Glomerular visceral epithelial cell (primary cell): ENCODE results near the gene PAIP2.
"Not testable (repeated sequence)": the region's sequence is repeated elsewhere in the genome, so short reads cannot be mapped to it uniquely, and the experiment has no call there.

Source experiments
- DNase-seq: peaks from one replicate; pipeline ENCODE4 v3.0.0-alpha.2; 2016; ENCODE audit errors: extremely low spot score

Gene PAIP2

DNA sequence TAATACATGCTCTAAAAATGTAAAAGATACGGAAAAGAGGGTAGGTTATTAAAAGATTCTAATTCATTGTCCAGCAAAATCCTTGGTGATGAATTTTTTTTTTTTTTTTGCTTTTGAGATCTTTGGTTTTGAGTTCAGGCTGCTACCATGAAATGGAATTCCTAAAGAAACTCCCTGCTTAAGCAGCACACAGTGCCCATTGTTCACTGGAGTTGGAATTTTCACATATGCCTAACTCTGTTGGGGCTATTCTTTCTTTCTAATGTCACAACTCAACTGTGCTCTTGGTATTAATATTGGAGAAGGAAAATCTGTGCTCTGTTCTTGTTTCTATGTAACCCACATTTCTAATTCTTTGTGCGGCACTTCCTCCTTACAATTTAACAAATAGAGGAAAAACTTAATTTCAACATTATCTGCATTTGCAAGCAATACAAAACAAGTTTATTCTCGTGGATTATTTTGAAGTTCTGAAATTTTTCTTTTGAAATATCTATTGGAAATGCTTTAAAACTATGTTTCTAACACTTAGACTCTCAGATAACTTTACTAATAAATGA lies 26.5 kb upstream of the PAIP2 start:
- no peak for DNase-seq

DNA sequence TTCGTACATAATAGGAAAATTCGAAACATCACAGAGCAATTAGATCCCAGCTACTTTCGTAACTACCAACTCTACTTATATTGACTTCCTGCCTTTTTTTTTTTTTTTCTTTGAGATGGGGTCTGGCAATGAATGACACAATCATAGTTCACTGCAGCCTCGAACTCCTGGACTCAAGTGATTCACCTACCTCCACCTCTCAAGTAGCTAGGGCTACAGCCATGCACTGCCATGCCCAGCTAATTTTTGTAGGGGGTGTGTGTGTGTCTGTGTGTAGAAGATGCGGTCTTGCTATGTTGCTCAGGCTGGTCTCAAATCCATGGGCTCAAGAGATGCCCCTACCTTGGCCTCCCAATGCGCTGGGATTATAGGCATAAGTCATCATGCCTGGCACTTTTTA lies 5.8 kb upstream of the PAIP2 start:
- no peak for DNase-seq

DNA sequence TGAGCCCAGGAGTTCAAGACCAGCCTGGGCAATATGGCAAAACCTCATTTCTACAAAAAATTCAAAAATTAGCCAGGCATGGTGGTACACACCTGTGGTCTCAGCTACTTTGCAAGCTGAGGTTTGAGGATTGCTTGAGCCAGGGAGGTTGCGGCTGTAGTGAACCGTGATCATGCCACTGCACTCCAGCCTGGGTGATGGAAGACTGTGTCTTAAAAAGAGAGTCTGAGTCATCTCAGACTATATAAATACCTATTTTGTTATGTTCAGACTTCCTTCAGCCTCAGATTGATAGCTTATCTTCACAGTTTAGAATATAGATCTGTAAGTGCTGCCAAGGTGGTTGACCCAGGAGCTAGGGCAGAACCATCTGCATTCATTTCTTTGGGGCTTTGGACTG lies 1.6 kb upstream of the PAIP2 start:
- DNase-seq = no peak

DNA sequence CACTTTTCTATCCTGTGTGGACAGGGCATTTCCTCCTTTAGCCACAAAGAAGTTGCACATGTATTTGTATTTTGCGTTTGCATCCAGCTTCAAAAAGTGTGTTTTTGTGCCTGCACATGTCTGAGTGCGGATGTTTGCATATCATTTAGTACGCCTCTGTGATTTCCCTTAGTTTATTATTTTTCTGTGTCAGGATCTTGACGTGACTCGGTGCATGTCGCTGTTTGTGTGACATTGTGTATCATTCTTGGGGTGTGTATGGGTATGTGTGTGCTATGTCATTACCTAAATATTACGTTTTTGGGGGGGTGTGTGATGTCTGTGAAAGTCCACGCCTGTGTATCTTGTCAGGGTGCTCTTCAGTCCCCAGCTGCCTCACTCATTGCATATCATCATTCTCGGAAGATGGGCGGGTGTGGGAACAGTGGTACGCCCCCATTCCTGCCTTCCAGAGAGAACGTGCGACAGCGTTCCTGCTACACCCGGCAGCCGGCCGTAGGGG lies 416 bp upstream of the PAIP2 start:
- no peak for DNase-seq

DNA sequence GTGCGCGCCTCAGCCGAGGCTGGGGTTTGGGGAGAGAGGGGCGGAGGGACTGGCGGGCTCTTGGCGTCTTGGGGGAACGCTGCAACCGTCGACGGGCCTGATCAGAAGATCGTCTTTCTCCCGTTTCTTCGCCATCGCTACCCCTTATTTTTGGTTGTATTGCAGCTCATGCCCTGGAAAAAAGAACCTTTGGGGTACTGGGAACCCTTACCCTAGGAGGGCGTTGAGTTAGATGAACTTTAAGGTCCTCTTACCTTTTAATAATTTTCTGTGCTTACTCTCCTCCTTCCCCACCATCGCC lies 719 bp downstream of the PAIP2 start:
- DNase-seq = no peak

DNA sequence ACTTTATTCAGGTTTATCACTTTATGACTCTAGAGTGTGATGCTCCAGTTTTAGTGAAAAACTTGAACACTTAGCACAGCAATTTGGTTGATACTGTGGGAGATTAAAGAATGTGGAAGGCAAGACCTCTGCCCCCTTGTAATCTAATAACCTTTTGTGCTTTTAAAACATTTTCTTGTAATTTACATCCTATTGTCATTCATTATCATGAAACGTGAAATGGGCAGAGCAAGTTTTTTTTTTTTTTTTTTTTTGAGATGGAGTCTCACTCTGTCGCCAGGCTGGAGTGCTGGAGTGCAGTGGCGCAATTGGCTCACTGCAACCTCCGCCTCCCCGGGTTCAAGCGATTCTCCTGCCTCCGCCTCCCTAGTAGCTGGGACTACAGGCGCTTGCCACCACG lies 1.8 kb downstream of the PAIP2 start:
- no peak for DNase-seq

DNA sequence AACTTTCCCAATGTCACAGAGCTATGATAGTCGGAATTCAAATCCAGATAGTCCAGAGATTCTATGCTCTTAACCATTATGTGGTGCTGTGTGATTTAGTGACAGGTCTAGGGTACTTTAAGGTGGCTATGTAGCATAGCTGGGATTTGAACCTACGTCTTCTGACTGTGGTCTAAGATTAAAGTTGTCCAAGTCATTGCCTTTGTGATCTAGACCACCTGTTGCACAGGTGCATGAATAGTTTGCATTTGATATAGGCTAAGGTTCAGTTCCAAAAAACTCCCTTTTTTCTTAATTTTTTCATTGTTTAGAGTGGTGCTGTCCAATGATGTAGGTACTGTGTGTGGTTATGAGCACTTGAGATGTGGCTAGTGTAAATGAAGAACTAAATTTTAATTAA lies 2.5 kb downstream of the PAIP2 start:
- DNase-seq = no peak

DNA sequence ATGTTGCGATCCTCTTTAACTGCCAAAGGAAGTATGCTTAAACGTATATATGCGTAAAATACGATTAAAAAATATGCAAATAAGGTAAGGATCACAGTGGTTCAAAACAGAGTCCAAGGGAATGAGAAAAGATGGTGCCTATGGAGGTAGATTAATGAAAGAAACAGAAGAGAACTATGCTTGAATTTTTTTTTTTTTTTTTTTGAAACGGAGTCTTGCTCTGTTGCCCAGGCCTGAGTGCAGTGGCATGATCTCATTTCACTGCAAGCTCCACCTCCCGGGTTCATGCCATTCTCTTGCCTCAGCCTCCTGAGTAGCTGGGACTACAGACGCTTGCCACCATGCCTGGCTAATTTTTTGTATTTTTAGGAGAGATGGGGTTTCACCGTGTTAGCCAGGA lies 3.8 kb downstream of the PAIP2 start:
- DNase-seq = not testable (repeated sequence)

DNA sequence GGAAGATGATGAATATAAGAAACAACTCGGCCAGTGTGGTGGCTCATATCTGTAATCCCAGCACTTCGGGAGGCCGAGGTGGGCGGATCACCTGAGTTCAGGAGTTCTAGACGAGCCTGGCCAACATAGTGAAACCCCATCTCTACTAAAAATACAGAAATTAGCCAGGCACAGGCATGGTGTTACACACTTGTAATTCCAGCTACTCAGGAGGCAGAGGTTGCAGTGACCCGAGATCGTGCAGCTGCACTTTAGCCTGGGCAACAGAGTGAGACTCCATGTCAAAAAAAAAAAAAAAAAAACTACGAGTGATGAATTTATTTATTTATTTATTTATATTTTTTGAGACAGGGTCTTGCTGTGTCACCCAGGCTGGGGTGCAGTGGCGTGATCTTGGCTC lies 6.2 kb downstream of the PAIP2 start:
- DNase-seq = not testable (repeated sequence)

DNA sequence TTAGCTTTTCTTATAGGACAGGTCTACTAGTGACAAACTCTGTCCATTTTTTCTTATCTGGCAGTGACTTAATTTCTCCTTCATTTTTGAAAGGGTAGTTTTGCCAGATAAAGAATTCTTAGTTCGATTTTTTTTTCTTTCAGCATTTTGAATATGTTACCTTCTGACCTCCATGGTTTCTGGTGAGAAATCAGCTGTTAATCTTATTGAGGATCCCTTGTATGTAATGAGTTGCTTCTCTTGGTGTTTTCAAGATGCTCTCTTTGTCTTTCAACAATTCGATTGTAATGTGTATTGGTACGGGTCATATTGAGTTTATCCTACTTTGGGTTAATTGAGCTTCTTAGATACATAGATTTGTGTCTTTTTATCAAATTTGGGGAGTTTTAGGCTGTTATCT lies 12.5 kb downstream of the PAIP2 start:
- DNase-seq = no peak

DNA sequence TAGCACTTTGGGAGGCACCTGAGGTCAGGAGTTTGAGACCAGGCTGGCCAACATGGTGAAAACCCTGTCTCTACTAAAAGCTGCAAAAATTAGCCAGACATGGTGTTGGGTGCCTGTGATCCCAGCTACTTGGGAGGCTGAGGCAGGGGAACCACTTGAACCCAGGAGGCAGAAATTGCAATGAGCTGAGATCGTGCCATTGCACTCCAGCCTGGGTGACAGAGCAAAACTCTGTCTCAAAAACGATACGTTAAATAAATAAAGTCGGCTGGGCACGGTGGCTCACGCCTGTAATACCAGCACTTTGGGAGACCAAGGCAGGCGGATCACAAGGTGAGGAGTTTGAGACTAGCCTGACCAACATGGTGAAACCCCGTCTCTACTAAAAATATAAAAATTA lies 14.2 kb downstream of the PAIP2 start:
- not testable (repeated sequence) for DNase-seq

DNA sequence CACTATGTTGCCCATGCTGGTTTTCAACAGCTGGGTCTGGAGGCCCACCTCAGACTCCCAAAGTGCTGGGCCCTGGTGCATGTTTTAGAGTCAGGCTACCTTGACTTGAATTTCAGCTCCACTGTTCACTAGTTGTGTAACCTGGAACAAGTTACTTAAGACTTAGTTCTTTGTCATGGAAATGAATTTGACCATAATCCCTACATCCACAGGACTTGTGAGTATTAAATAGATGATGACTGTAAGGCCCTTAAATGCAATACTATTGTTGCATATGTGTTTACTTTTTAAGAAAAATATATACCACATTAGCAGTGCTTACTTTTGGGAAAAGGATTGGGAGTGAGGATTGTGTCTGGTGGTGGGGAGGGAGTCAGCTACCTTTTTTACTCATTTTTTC lies 16.4 kb downstream of the PAIP2 start:
- DNase-seq = no peak

DNA sequence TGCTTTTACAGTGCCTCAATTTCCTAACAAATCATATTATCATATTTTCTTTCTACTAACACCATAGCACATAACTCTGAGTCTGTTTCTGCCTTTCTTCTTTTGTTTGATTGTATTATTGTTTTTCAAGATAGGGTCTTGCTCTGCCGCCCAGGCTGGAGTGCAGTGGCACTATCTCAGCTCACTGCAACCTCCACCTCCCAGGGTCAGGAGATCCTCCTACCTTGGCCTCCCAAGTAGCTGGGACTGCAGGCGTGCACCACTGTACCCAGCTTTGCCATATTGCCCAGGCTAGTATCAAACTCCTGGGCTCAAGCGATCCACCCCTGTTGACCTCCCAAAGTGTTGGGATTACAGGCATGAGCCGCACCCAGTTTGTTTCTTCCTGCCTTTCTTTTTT lies 18.7 kb downstream of the PAIP2 start:
- DNase-seq = no peak

DNA sequence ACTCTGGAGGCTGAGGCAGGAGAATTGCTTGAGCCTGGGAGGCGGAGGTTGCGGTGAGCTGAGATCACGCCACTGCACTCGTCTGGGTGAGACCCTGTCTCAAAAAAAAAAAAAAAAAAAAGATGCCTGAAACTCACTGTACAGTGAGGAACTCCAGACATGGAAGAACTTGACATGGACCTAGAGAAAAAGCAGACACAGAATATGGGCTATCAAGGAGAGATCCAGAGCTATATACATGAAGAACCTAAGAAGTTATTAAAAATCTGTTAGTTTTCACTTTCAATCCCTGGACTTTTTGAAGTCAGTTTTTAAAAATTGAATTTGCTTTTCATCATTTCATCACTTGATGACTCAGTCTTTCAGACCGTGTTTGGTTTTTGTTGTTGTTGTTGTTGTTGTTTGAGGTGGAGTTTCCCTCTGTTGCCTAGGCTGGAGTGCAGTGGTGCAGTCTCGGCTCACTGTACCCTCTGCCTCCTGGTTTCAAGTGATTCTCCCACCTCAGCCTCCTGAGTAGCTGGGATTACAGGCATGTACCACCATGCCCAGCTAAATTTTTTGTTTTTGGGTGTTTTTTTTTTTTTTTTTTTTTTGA lies 20.3 kb downstream of the PAIP2 start:
- no peak for DNase-seq

DNA sequence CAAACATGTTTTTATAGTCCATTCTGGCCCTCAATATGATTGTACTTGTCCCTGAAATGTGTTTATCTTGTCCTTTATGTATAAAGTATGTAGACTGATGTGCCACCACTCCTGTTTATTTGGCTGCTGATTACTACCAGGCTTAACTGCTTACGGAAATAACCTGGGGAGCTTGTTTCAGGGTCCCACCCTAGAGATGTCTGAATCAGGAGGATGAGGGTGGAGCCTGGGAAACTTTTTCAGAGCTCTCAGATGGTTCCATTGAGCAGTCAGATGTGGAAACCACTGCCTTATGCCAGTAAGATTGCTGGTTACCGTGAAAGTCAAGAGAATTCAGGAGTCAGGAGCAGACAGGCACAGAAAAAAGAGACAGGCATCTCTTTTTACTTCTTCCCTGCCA lies 22.3 kb downstream of the PAIP2 start:
- no peak for DNase-seq

DNA sequence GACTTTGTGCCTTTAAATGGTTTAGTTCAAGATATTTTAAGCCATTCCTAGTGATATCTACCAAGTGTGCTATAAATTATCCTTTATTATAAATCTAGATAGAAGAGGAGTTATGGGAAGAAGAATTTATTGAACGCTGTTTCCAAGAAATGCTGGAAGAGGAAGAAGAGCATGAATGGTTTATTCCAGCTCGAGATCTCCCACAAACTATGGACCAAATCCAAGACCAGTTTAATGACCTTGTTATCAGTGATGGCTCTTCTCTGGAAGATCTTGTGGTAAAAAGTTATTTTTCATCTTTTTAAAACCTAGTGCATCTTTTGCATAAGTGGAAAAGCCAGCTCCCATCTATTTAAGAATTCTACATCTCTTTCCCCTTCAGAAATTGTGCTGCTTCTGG lies 22.8 kb downstream of the PAIP2 start:
- DNase-seq = no peak

DNA sequence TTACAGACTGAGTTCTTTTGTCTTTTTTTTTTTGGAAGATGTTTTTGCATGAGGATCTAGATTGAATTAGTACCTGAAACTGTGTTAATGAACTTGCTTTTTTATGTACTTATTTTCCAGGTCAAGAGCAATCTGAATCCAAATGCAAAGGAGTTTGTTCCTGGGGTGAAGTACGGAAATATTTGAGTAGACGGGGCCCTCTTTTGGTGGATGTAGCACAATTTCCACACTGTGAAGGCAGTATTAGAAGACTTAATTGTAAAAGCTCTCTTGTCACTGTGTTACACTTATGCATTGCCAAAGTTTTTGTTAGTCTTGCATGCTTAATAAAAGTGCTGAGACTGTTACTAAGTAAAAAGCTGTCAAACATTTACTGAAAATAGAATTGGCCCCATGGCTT lies 27.0 kb downstream of the PAIP2 start:
- DNase-seq = no peak

DNA sequence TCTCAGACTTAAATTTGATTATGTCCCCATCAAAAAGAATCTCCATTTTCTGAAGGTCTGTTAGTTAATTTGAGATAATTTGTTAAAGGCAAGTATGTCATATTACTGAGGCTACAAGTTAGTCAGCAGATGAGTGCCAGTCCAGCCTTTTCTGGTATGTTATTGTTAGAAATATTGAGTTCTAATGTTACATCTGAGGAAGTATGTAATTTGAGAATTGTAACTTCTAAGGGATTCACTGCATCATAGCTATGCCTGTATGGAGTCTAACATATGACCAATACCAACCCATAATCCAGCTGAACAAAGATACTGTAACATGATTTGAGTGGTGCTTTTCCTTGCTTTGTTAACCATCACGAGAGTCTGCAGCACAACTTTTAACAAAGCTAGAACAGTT lies 27.5 kb downstream of the PAIP2 start:
- no peak for DNase-seq

DNA sequence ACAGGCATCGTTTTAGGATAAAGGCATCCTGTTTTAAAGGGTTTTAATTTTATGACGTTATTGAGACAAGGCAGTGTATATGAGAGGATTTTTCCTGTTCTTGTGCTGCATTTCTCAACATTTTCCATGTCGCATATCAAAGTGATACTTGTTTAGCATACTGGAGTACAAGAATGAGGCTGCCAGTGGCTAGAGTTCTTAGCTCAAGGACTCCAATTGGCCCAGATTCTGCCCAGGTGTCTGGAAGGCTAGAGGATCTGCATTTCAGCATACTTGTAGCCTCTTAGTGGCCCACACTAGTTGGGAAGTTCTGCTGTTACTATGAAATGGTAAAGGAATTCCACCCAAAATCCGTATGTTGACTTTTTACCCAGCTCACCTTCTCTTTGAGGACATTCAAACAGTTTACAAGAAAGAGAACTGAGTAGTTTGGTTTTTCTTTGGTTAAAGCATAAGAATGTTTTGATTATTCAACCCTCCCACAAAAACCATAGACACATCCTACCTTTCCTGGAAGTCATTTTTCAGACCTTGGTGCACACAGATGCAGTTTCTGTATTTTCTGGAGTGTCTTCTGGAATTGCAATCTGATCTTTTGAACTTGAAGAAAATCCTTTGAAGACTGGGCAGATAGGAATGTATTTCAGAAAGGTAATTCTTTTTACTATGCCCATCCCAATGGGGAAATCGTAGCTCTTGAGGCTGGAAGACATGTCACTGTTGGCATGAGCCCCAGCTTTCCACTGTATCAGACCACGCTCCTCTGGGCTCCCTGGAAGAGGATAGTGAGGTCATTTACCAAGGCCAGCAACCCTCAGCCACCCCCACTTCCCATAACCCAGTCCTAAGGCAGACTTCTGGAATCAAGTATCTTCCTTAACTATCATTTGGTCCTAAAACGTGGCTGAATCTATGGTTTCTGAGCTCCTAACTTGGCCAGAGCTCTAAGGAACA lies 30.1 kb downstream of the PAIP2 start:
- DNase-seq = peak; percentile 62

DNA sequence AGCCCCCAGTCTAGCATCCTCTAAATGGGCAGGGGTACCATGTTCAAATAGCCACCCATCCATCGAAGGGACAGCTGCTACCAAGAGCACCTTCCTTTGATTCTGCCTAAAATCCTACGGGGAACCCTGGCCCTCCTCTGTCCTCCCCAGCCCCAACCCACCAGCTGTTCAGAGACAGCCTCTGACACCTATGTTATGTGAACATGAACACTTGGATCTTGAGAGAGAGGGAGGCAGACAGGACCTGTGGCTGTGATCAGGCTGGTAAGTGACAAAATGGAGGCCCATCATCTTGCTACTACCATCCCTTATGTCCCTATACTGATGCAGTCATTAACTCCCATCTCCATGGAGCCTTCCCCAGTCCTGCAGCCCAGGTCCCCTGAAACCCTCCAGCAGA lies 33.3 kb downstream of the PAIP2 start:
- DNase-seq = no peak

DNA sequence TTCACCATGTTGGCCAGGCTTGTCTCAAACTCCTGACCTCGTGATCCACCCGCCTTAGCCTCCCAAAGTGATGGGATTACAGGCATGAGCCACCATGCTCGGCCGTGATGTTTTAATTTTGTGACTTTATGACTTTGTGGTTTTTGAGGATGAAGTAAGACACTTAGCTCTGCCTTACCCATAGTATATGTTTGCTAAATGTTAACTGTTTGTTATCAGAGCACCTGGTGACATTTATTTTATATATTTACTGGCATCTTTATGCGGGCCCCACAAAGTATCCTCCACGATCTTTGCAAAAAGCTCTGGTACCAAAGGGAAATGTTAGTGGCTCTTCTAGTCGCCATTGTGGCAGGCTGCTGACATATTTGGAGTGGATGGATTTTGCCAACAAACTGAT lies 34.7 kb downstream of the PAIP2 start:
- no peak for DNase-seq

DNA sequence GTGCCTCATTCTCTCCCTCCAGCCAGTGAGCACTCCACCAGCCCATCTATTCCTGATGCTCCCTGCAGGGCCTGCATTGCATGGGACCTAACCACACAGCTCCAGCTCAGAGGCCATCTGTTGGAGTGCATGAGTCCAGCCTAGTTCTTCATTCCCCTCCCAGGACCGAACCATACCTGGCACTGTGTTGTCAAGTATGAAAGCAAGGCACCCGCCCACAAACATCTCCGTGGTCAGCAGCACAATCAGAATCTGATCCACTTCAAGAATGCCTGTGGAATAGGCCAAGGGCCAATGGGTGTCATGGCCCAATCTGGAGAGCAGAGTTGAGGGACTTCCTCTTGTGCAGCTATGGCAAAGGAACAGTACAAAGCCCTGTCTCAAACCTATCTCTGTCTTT lies 35.6 kb downstream of the PAIP2 start:
- DNase-seq = no peak
